Measurements from ENCODE around the gene DGAT2. TPM values are rescaled to one million over a fixed set of nuclear protein-coding genes. Genes with fewer than 3 reads are reported as not detected.

The DGAT2 gene
- total RNA-seq, 2 donors from 2014 or later = 9.3 to 38.6 TPM

GRCh38 chr11:75733431-75734107 is 35.0 kb upstream of the DGAT2 start:
- no peak overlapping the region for H3K4me3 ChIP-seq
- H3K27ac ChIP-seq = no peak overlapping the region
- intact Hi-C loops (cut with DNase I) = no loop called here
- 79 to 83% methylated on average over 2 to 5 of the region's 5 CpGs for WGBS, 2 donors
- H3K36me3 ChIP-seq (replicated peaks in 1 of 2; ENCODE audit: insufficient read depth in 1 of 2, low read depth in 2 of 2) = no peaks in the 10 kb centered on the region
- no peaks in the 10 kb centered on the region for H3K9me3 ChIP-seq
- DNase-seq (no peak), ATAC-seq (no peak)
- H3K4me1 ChIP-seq = no peaks in the 10 kb centered on the region
- no peaks in the 10 kb centered on the region for H3K27me3 ChIP-seq
- no peak for TF ChIP-seq POLR2A (IDR thresholded peaks at IDR 0.05)
- no peak for TF ChIP-seq CTCF (IDR thresholded peaks at IDR 0.05)

- H3K4me3 ChIP-seq = no peak overlapping the region
- TF ChIP-seq CTCF (IDR thresholded peaks at IDR 0.05) = no peak
- TF ChIP-seq POLR2A (IDR thresholded peaks at IDR 0.05) = no peak
- no peak overlapping the region for H3K27ac ChIP-seq
- no peaks in the 10 kb centered on the region for H3K9me3 ChIP-seq
- no peaks in the 10 kb centered on the region for H3K4me1 ChIP-seq
- ATAC-seq (no peak), DNase-seq (peak in 1 of 4 donors; percentile 23)
- intact Hi-C loops (cut with DNase I) = no loop called here
- H3K36me3 ChIP-seq (replicated peaks in 1 of 2; ENCODE audit: insufficient read depth in 1 of 2, low read depth in 2 of 2) = no peaks in the 10 kb centered on the region
- no peaks in the 10 kb centered on the region for H3K27me3 ChIP-seq
- 81 to 84% methylated on average over 4 to 5 of the region's 5 CpGs for WGBS, 2 donors
These were observed 33.9 kb upstream of the DGAT2 start for GRCh38 chr11:75734491-75735180.

- Histone ChIP-seq H3K4me1 (no peaks in the 10 kb centered on the region), H3K27me3 (no peaks in the 10 kb centered on the region), H3K36me3 (replicated peaks in 1 of 2; ENCODE audit: insufficient read depth in 1 of 2, low read depth in 2 of 2) (no peaks in the 10 kb centered on the region), H3K4me3 (no peak overlapping the region), H3K9me3 (no peaks in the 10 kb centered on the region), H3K27ac (no peak overlapping the region)
- no peak for TF ChIP-seq POLR2A (IDR thresholded peaks at IDR 0.05)
- TF ChIP-seq CTCF (IDR thresholded peaks at IDR 0.05) = no peak
- intact Hi-C loops (cut with DNase I) = no loop called here
- ATAC-seq (no peak), DNase-seq (no peak)
- WGBS, 2 donors = 87 to 89% methylated on average over 4 of the region's 4 CpGs
These were observed 33.3 kb upstream of the DGAT2 start for GRCh38 chr11:75735181-75735845.

GRCh38 chr11:75737314-75737713 is 31.3 kb upstream of the DGAT2 start:
- 71 to 84% methylated on average over 3 to 6 of the region's 6 CpGs for WGBS, 2 donors
- ATAC-seq (no peak), DNase-seq (no peak)
- TF ChIP-seq POLR2A (IDR thresholded peaks at IDR 0.05) (no peak), CTCF (IDR thresholded peaks at IDR 0.05) (no peak)
- H3K9me3 ChIP-seq = no peaks in the 10 kb centered on the region
- H3K4me3 ChIP-seq = no peak overlapping the region
- no peaks in the 10 kb centered on the region for H3K27me3 ChIP-seq
- intact Hi-C loops (cut with DNase I) = no loop called here
- H3K4me1 ChIP-seq = no peaks in the 10 kb centered on the region
- no peak overlapping the region for H3K27ac ChIP-seq
- no peaks in the 10 kb centered on the region for H3K36me3 ChIP-seq (replicated peaks in 1 of 2; ENCODE audit: insufficient read depth in 1 of 2, low read depth in 2 of 2)

Data from body of pancreas (tissue), 4 donors.